HepG2 (cell line): ENCODE measurements around the gene OAS3.

Experiments
- ATF7-NPFF ChIP-seq: sonication (generic); formaldehyde crosslinking; IDR thresholded peaks from 2 replicates; pipeline ENCODE4 v1.8.1; 2023; ENCODE audit warnings: mild to moderate bottlenecking, low read depth, missing genetic modification reagents, moderate library complexity
- CBX5 ChIP-seq: sonication (generic); formaldehyde crosslinking; IDR thresholded peaks from 2 replicates; pipeline ENCODE4 v1.4.0; 2020; ENCODE audit warnings: missing genetic modification reagents, borderline replicate concordance
- CTCF ChIP-seq: sonication (generic); formaldehyde crosslinking; IDR thresholded peaks from 2 replicates; pipeline ENCODE4 v1.5.0; 2020; ENCODE audit warnings: mild to moderate bottlenecking, missing genetic modification reagents, moderate library complexity
- HDAC1 ChIP-seq: sonication (generic); formaldehyde crosslinking; IDR thresholded peaks from 2 replicates; pipeline ENCODE4 v1.5.1; 2020; ENCODE audit warnings: mild to moderate bottlenecking, missing genetic modification reagents
- MBNL3 ChIP-seq: fragments of 250-450 bp; sonication (Bioruptor Pico); conservative IDR thresholded peaks from 2 replicates; pipeline ENCODE4 v1.8.0; 2022; ENCODE audit warnings: mild to moderate bottlenecking, inconsistent platforms
- MXD1 ChIP-seq: sonication (generic); formaldehyde crosslinking; IDR thresholded peaks from 2 replicates; pipeline ENCODE4 v1.4.0; 2020; ENCODE audit warnings: mild to moderate bottlenecking, missing genetic modification reagents
- NR2C2 ChIP-seq: sonication (generic); formaldehyde crosslinking; IDR thresholded peaks from 2 replicates; pipeline ENCODE4 v1.4.0; 2020; ENCODE audit warnings: missing genetic modification reagents, mild to moderate bottlenecking, moderate library complexity, borderline replicate concordance
- PHF8 ChIP-seq: sonication (generic); formaldehyde crosslinking; IDR thresholded peaks from 2 replicates; pipeline ENCODE4 v1.5.0; 2020; ENCODE audit warnings: missing genetic modification reagents
- PRDM10 ChIP-seq: sonication (generic); formaldehyde crosslinking; IDR thresholded peaks from 2 replicates; pipeline ENCODE4 v1.4.0; 2020; ENCODE audit warnings: low read depth, missing genetic modification reagents
- SMC3 ChIP-seq: IDR thresholded peaks from 2 replicates; pipeline ENCODE4 v1.6.1; 2011; ENCODE audit warnings: low read length, improper control_type of control experiment
- SNRNP70 ChIP-seq: fragments of 200-400 bp; formaldehyde crosslinking; IDR thresholded peaks from 2 replicates; pipeline ENCODE4 v1.6.1; 2017; ENCODE audit warnings: mild to moderate bottlenecking, low read depth, low read length, moderate library complexity
- ZNF335 ChIP-seq: sonication (generic); formaldehyde crosslinking; IDR thresholded peaks from 2 replicates; pipeline ENCODE4 v1.4.0; 2020; ENCODE audit warnings: missing genetic modification reagents
- TF ChIP-seq, protein P1 (sequence below): IDR thresholded peaks from 2 replicates; pipeline ENCODE4 v1.6.1; 2012; ENCODE audit warnings: inconsistent platforms

DNA sequence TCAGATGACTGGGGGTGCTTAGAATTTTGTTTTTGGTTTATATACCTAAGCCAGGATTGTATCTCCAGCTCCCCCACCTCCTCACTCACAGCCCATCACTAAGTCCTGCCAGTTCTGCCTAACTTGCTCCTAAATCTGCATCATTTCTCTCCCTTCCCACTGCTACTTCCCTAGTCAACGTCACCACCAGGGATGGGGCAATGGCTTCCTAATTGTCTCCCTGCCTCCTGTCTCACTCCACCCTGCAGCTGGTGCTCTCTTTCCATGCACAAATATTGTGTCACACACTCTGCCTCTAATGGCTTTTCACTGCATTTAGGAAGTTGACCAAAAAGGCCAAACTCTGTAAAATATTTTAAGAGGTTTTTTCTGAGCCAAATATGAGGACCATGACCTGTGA, 51.5 kb downstream of the OAS3 start:
- TF ChIP-seq, protein P1, sequence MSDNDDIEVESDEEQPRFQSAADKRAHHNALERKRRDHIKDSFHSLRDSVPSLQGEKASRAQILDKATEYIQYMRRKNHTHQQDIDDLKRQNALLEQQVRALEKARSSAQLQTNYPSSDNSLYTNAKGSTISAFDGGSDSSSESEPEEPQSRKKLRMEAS, result no peak
- TF ChIP-seq CTCF (CRISPR knock-in tag) (no peak), ZNF335 (no peak), PRDM10 (CRISPR knock-in tag) (no peak), MXD1 (no peak), NR2C2 (CRISPR knock-in tag) (no peak), MBNL3 (CRISPR knock-in tag) (no peak), PHF8 (CRISPR knock-in tag) (no peak), SNRNP70 (no peak), CBX5 (no peak), HDAC1 (CRISPR knock-in tag) (no peak), ATF7-NPFF (no peak), SMC3 (no peak)
